ENCODE data around the gene YBX3. TPM values are rescaled to one million over a fixed set of nuclear protein-coding genes. Genes with fewer than 3 reads are reported as not detected.

Gene YBX3
- total and polyA plus RNA-seq, 2 of the 13 experiments (the other 11 are each of a cell fraction or from before 2014, with no cell fraction given) = 77.5 to 99.6 TPM

GRCh38 chr12:10701843-10702242 is 21.3 kb downstream of the YBX3 start (continued):
- TF ChIP-seq HNRNPUL1 (IDR thresholded peaks at IDR 0.05; ENCODE audit: low read depth, low read length) = no peak

GRCh38 chr12:10701131-10701681 is 21.9 kb downstream of the YBX3 start:
- Histone ChIP-seq H3K27me3 (ENCODE audit: control insufficient read depth in 1 of 2, insufficient read depth in 2 of 2, low read length in 2 of 2) (no peaks in the 10 kb centered on the region), H3K9me3 (ENCODE audit: low read length) (no peaks in the 10 kb centered on the region), H3K4me3 (replicated peaks in 1 of 3; ENCODE audit: insufficient read depth in 1 of 3, low read depth in 2 of 3, low read length in 3 of 3) (no peak overlapping the region), H4K20me1 (ENCODE audit: insufficient read depth, low read length) (peaks cover 3% of the 10 kb centered on the region; the same call in 1 of the 2 replicates), H3K79me2 (ENCODE audit: insufficient read depth, low read length) (no peaks in the 10 kb centered on the region), H3K4me1 (ENCODE audit: insufficient read depth, low read length) (no peaks in the 10 kb centered on the region), H3K9ac (ENCODE audit: insufficient read depth, low read depth, low read length) (no peak overlapping the region), H2AFZ (ENCODE audit: low read length) (no peak overlapping the region), H3K36me3 (replicated peaks in 1 of 2; ENCODE audit: control insufficient read depth in 1 of 2, insufficient read depth in 2 of 2, low read length in 2 of 2) (peaks cover 12 to 73% of the 10 kb centered on the region in 2 experiments), H3K27ac (ENCODE audit: extremely low read length, insufficient read depth, low read length) (no peak overlapping the region), H3K4me2 (ENCODE audit: low read depth, low read length) (no peak overlapping the region)
- in situ Hi-C loops (cut with HindIII; ENCODE audit: extremely low pct_ligation_motif_present, low pct_unique_long_range_greater_than_20kb) = no loop called here
- no peak for FAIRE-seq
- CTCF ChIA-PET (ENCODE audit: low intra/inter-chr PET ratio, low total read pairs) = no interaction called here
- no TSS peak for BruUV-seq (replicated peaks)
- POLR2A ChIA-PET = no interaction called here
- TF ChIP-seq ZNF451 (CRISPR knock-in tag; IDR thresholded peaks at IDR 0.05) (no peak), ATF2 (CRISPR knock-in tag; IDR thresholded peaks at IDR 0.05) (no peak), ZNF329 (CRISPR knock-in tag; IDR thresholded peaks at IDR 0.05; ENCODE audit: low read depth) (no peak), NFE2 (CRISPR knock-in tag; IDR thresholded peaks at IDR 0.05) (no peak), JUND (CRISPR knock-in tag; IDR thresholded peaks at IDR 0.05) (no peak), RNF2 (conservative IDR thresholded peaks at IDR 0.05; ENCODE audit: low read depth) (no peak), GFI1 (CRISPR knock-in tag; IDR thresholded peaks at IDR 0.05; ENCODE audit: borderline replicate concordance) (no peak), GATAD1 (CRISPR knock-in tag; IDR thresholded peaks at IDR 0.05) (no peak), ZNF414 (CRISPR knock-in tag; IDR thresholded peaks at IDR 0.05) (no peak), ZNF768 (CRISPR knock-in tag; IDR thresholded peaks at IDR 0.05) (no peak), KLF12 (CRISPR knock-in tag; IDR thresholded peaks at IDR 0.05; ENCODE audit: borderline replicate concordance) (no peak), KDM4B (CRISPR knock-in tag; IDR thresholded peaks at IDR 0.05) (no peak)
- ATAC-seq = no peak
- intact Hi-C loops (cut with micrococcal nuclease; ENCODE audit: unreplicated experiment) = no loop called here
- WGBS (ENCODE audit: low lambda C conversion rate) = 90% methylated on average over 3 of the region's 3 CpGs
- no peak for DNase-seq (ENCODE audit: low spot score)

Measured in HepG2 (cell line).